Prostate gland (tissue), 1 donor: ENCODE results near the gene ZNF526.

ENCODE experiments used
- POLR2A ChIP-seq: fragments of 450-650 bp; IDR thresholded peaks from one replicate; pipeline ENCODE4 v1.6.1; 2016; ENCODE audit warnings: antibody characterized with exemption, mild to moderate bottlenecking
- POLR2AphosphoS5 ChIP-seq: sonication (generic); formaldehyde crosslinking; IDR thresholded peaks from one replicate; pipeline ENCODE4 v1.6.1; 2017; ENCODE audit warnings: antibody characterized with exemption

DNA sequence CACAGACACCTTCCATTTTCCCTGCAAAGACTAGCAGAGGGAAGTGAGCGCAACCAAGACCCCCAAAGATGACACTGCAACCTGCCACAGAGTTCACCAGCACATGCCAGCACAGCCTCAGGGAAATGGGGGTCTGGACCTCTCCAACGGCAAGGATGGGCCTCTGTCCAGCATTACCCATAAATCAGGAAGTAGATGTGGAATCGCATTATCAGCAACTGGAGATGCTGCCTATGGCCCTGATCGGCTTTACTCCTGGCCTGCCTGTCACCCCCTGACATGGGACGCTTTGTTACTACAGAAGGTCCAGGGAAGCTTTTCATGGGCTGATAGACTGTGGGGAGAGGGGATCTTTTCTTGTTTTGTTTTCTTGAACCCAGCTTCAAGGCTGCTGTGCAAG is 46.4 kb upstream of the ZNF526 start:
- TF ChIP-seq POLR2AphosphoS5 (no peak), POLR2A (no peak)
